ENCODE results near the gene UNC79. TPM values are rescaled to one million over a fixed set of nuclear protein-coding genes. Genes with fewer than 3 reads are reported as not detected.
"Not testable (repeated sequence)": the region's sequence is repeated elsewhere in the genome, so short reads cannot be mapped to it uniquely, and the experiment has no call there.

UNC79 gene
- total and polyA plus RNA-seq, 10 of the 15 experiments (the other 5 are each of a cell fraction or from before 2014, with no cell fraction given), result 0.04 to 0.29 (median 0.14) TPM

GRCh38 chr14:93522221-93522620 lies 91.5 kb downstream of the UNC79 start:
- ChIA-PET CTCF (interaction anchor here (1.2 kb wide), 1 partner anchor 16 kb away, joined by 3 read pairs; no protein-coding TSS in a partner anchor), POLR2A (no interaction called here), RAD21 (ENCODE audit: unreplicated experiment) (no interaction called here), SMC1A (ENCODE audit: uncharacterized antibody, unreplicated experiment) (interaction anchor here (0.9 to 1.0 kb wide), 2 partner anchors 10 to 85 kb away, joined by 3 to 4 read pairs; no protein-coding TSS in a partner anchor)
- ATAC-seq (no peak), FAIRE-seq (no peak), DNase-seq (ENCODE audit: low read depth, low spot score) (no peak)
- Histone ChIP-seq H3K4me1 (ENCODE audit: control insufficient read depth, insufficient read depth, low read length) (no peaks in the 10 kb centered on the region), H3K27ac (ENCODE audit: control insufficient read depth, insufficient read depth) (no peak overlapping the region), H4K20me1 (ENCODE audit: control insufficient read depth, insufficient read depth) (no peaks in the 10 kb centered on the region), H3K27me3 (replicated peaks in 1 of 2; ENCODE audit: control insufficient read depth in 2 of 2, insufficient read depth in 2 of 2, low read length in 1 of 2) (no peaks in the 10 kb centered on the region), H3K9me3 (replicated peaks; ENCODE audit: control insufficient read depth, insufficient read depth, low read length) (peaks cover 5% of the 10 kb centered on the region), H3K4me3 (no peak overlapping the region), H3K79me2 (ENCODE audit: control insufficient read depth, insufficient read depth, low read length) (no peaks in the 10 kb centered on the region), H2AFZ (ENCODE audit: control insufficient read depth, low read depth, low read length) (no peak overlapping the region), H3K36me3 (ENCODE audit: control insufficient read depth in 2 of 2, insufficient read depth in 2 of 2, low read length in 1 of 2) (no peaks in the 10 kb centered on the region), H3K9ac (ENCODE audit: control insufficient read depth, insufficient read depth, low read length) (no peak overlapping the region), H3K4me2 (ENCODE audit: control insufficient read depth, insufficient read depth) (no peak overlapping the region)
- no peak for TF ChIP-seq MEF2A (IDR thresholded peaks at IDR 0.05; ENCODE audit: insufficient read depth, low read depth, low read length)
- TF ChIP-seq ELK1 (IDR thresholded peaks at IDR 0.05; ENCODE audit: low read depth, low read length), result no peak
- TF ChIP-seq NBN (IDR thresholded peaks at IDR 0.05), result no peak
- TF ChIP-seq MEF2B (IDR thresholded peaks at IDR 0.05; ENCODE audit: partially characterized antibody, poor library complexity, severe bottlenecking), result no peak
- TF ChIP-seq TAF1 (IDR thresholded peaks at IDR 0.05; ENCODE audit: borderline replicate concordance, low read depth, low read length), result no peak
- TF ChIP-seq RCOR1 (conservative IDR thresholded peaks at IDR 0.05; ENCODE audit: low read depth, low read length), result no peak
- no peak for TF ChIP-seq IRF3 (IDR thresholded peaks at IDR 0.05)
- TF ChIP-seq RAD51 (IDR thresholded peaks at IDR 0.05), result no peak
- no peak for TF ChIP-seq ZNF207 (IDR thresholded peaks at IDR 0.05; ENCODE audit: borderline replicate concordance)
- no peak for TF ChIP-seq TCF3 (IDR thresholded peaks at IDR 0.05; ENCODE audit: borderline replicate concordance, insufficient read depth, low read depth, low read length)
- TF ChIP-seq BCL11A (IDR thresholded peaks at IDR 0.05; ENCODE audit: low read depth, low read length), result no peak
- BruUV-seq (replicated peaks), result no TSS peak
- intact Hi-C loops (cut with micrococcal nuclease; ENCODE audit: unreplicated experiment), result no loop called here
- in situ Hi-C loops (cut with MboI), result no loop called here

- intact Hi-C loops (cut with micrococcal nuclease; ENCODE audit: unreplicated experiment); H3K9me3 ChIP-seq (replicated peaks; ENCODE audit: control insufficient read depth, insufficient read depth, low read length); H3K9ac ChIP-seq (ENCODE audit: control insufficient read depth, insufficient read depth, low read length); ATAC-seq; CTCF ChIA-PET; H3K36me3 ChIP-seq (ENCODE audit: control insufficient read depth in 2 of 2, insufficient read depth in 2 of 2, low read length in 1 of 2); DNase-seq (ENCODE audit: low read depth, low spot score); H3K4me2 ChIP-seq (ENCODE audit: control insufficient read depth, insufficient read depth); H3K27me3 ChIP-seq (replicated peaks in 1 of 2; ENCODE audit: control insufficient read depth in 2 of 2, insufficient read depth in 2 of 2, low read length in 1 of 2); H3K27ac ChIP-seq (ENCODE audit: control insufficient read depth, insufficient read depth); H2AFZ ChIP-seq (ENCODE audit: control insufficient read depth, low read depth, low read length); H3K4me3 ChIP-seq; H4K20me1 ChIP-seq (ENCODE audit: control insufficient read depth, insufficient read depth); H3K4me1 ChIP-seq (ENCODE audit: control insufficient read depth, insufficient read depth, low read length); H3K79me2 ChIP-seq (ENCODE audit: control insufficient read depth, insufficient read depth, low read length); BruUV-seq (replicated peaks); FAIRE-seq: not testable (repeated sequence)
- in situ Hi-C loops (cut with MboI), result loop anchor here (25.0 kb wide), 1 partner anchor 288 kb away; no protein-coding TSS in a partner anchor
- SMC1A ChIA-PET (ENCODE audit: uncharacterized antibody, unreplicated experiment), result interaction anchor here (0.6 to 1.9 kb wide), 3 partner anchors 9 to 346 kb away, joined by 3 to 5 read pairs (median 4); no protein-coding TSS in a partner anchor
- RAD21 ChIA-PET (ENCODE audit: unreplicated experiment), result interaction anchor here (1.6 kb wide), 1 partner anchor 9 kb away, joined by 3 read pairs; no protein-coding TSS in a partner anchor
- WGBS (ENCODE audit: insufficient coverage, insufficient replicate concordance, low lambda C conversion rate, missing lambda C conversion rate), result 51% methylated on average over 5 of the region's 5 CpGs
- POLR2A ChIA-PET, result interaction anchor here (0.6 kb wide), 1 partner anchor 200 kb away, joined by 4 read pairs; no protein-coding TSS in a partner anchor
Observed at GRCh38 chr14:93525216-93525615, 94.5 kb downstream of the UNC79 start.
